Neural cell (in vitro differentiated cells): ENCODE results near the gene HTR2B.

Source experiments
- CTCF ChIP-seq: fragments of 450-650 bp; IDR thresholded peaks from 2 replicates; pipeline ENCODE4 v1.5.1; 2014; ENCODE audit warnings: antibody characterized with exemption, mild to moderate bottlenecking, moderate library complexity; ENCODE audit not compliant: poor library complexity, severe bottlenecking
- EZH2 ChIP-seq: fragments of 200-600, 300-800 bp; shearing (Covaris generic), sonication (generic); IDR thresholded peaks from 2 replicates; pipeline ENCODE4 v1.6.1; 2014; ENCODE audit warnings: antibody characterized with exemption, low read length, borderline replicate concordance, mild to moderate bottlenecking; ENCODE audit not compliant: insufficient read depth, poor library complexity, severe bottlenecking
- MXI1 ChIP-seq: fragments of 450-650 bp; conservative IDR thresholded peaks from 2 replicates; pipeline ENCODE4 v1.6.1; 2014; ENCODE audit warnings: antibody characterized with exemption, mild to moderate bottlenecking; ENCODE audit not compliant: poor library complexity, severe bottlenecking
- POLR2AphosphoS5 ChIP-seq: IDR thresholded peaks from 2 replicates; pipeline ENCODE4 v1.6.1; 2012
- RAD21 ChIP-seq: fragments of 450-650 bp; conservative IDR thresholded peaks from 2 replicates; pipeline ENCODE4 v1.6.1; 2014; ENCODE audit warnings: antibody characterized with exemption, mild to moderate bottlenecking, moderate library complexity
- REST ChIP-seq: IDR thresholded peaks from 2 replicates; pipeline ENCODE4 v1.6.1; 2012; ENCODE audit warnings: borderline replicate concordance
- SMC3 ChIP-seq: fragments of 450-650 bp; conservative IDR thresholded peaks from 2 replicates; pipeline ENCODE4 v1.6.1; 2014; ENCODE audit warnings: antibody characterized with exemption, mild to moderate bottlenecking, moderate library complexity; ENCODE audit not compliant: poor library complexity
- TAF1 ChIP-seq: IDR thresholded peaks from 2 replicates; pipeline ENCODE4 v1.6.1; 2012; ENCODE audit warnings: low read depth

GRCh38 chr2:231088754-231089153, 36.1 kb downstream of the HTR2B start:
- TF ChIP-seq RAD21 (no peak), CTCF (no peak), TAF1 (no peak), REST (no peak), EZH2 (no peak), MXI1 (no peak), POLR2AphosphoS5 (no peak), SMC3 (no peak)
